ENCODE results near the gene HADHB.
"Not testable (repeated sequence)": the region's sequence is repeated elsewhere in the genome, so short reads cannot be mapped to it uniquely, and the experiment has no call there.

HADHB gene

GRCh38 chr2:26330604-26331003 is 85.9 kb downstream of the HADHB start:
- H3K9ac ChIP-seq (ENCODE audit: low read depth, low read length) = no peak overlapping the region
- H3K27ac ChIP-seq (ENCODE audit: low read depth, low read length) = no peak overlapping the region
- H3K36me3 ChIP-seq (ENCODE audit: control insufficient read depth, insufficient read depth, low read length) = no peaks in the 10 kb centered on the region
- no peaks in the 10 kb centered on the region for H3K9me3 ChIP-seq (ENCODE audit: control insufficient read depth, insufficient read depth, low read length)
- peaks cover 5% of the 10 kb centered on the region; the same call in 1 of the 2 replicates for H3K4me1 ChIP-seq (ENCODE audit: control insufficient read depth, insufficient read depth, low read length)
- no peak overlapping the region for H3K4me3 ChIP-seq (ENCODE audit: low read depth, low read length)
- no peaks in the 10 kb centered on the region for H3K27me3 ChIP-seq (ENCODE audit: control insufficient read depth, insufficient read depth, low read length)

GRCh38 chr2:26331321-26331720 is 86.6 kb downstream of the HADHB start:
- H3K9ac ChIP-seq (ENCODE audit: low read depth, low read length); H3K9me3 ChIP-seq (ENCODE audit: control insufficient read depth, insufficient read depth, low read length); H3K27me3 ChIP-seq (ENCODE audit: control insufficient read depth, insufficient read depth, low read length); H3K4me3 ChIP-seq (ENCODE audit: low read depth, low read length); H3K36me3 ChIP-seq (ENCODE audit: control insufficient read depth, insufficient read depth, low read length); H3K27ac ChIP-seq (ENCODE audit: low read depth, low read length); H3K4me1 ChIP-seq (ENCODE audit: control insufficient read depth, insufficient read depth, low read length): not testable (repeated sequence)

- Histone ChIP-seq H3K27ac (ENCODE audit: low read depth, low read length) (no peak overlapping the region), H3K9ac (ENCODE audit: low read depth, low read length) (no peak overlapping the region), H3K27me3 (ENCODE audit: control insufficient read depth, insufficient read depth, low read length) (no peaks in the 10 kb centered on the region), H3K4me1 (ENCODE audit: control insufficient read depth, insufficient read depth, low read length) (peaks cover 5% of the 10 kb centered on the region; the same call in 1 of the 2 replicates), H3K9me3 (ENCODE audit: control insufficient read depth, insufficient read depth, low read length) (no peaks in the 10 kb centered on the region), H3K36me3 (ENCODE audit: control insufficient read depth, insufficient read depth, low read length) (no peaks in the 10 kb centered on the region), H3K4me3 (ENCODE audit: low read depth, low read length) (no peak overlapping the region)
Measured at GRCh38 chr2:26333293-26333692, 88.6 kb downstream of the HADHB start.

GRCh38 chr2:26335231-26335630 is 90.5 kb downstream of the HADHB start:
- Histone ChIP-seq H3K27ac (ENCODE audit: low read depth, low read length) (no peak overlapping the region), H3K9ac (ENCODE audit: low read depth, low read length) (no peak overlapping the region)

GRCh38 chr2:26336719-26337118 is 92.0 kb downstream of the HADHB start:
- Histone ChIP-seq H3K36me3 (ENCODE audit: control insufficient read depth, insufficient read depth, low read length) (no peaks in the 10 kb centered on the region), H3K4me3 (ENCODE audit: low read depth, low read length) (no peak overlapping the region), H3K27me3 (ENCODE audit: control insufficient read depth, insufficient read depth, low read length) (no peaks in the 10 kb centered on the region), H3K9ac (ENCODE audit: low read depth, low read length) (no peak overlapping the region), H3K9me3 (ENCODE audit: control insufficient read depth, insufficient read depth, low read length) (no peaks in the 10 kb centered on the region), H3K4me1 (ENCODE audit: control insufficient read depth, insufficient read depth, low read length) (peaks cover 21% of the 10 kb centered on the region), H3K27ac (ENCODE audit: low read depth, low read length) (no peak overlapping the region)

More at GRCh38 chr2:26335231-26335630, 90.5 kb downstream of the HADHB start:
- Histone ChIP-seq H3K4me1 (ENCODE audit: control insufficient read depth, insufficient read depth, low read length) (peaks cover 16% of the 10 kb centered on the region), H3K4me3 (ENCODE audit: low read depth, low read length) (no peak overlapping the region), H3K36me3 (ENCODE audit: control insufficient read depth, insufficient read depth, low read length) (no peaks in the 10 kb centered on the region), H3K27me3 (ENCODE audit: control insufficient read depth, insufficient read depth, low read length) (no peaks in the 10 kb centered on the region), H3K9me3 (ENCODE audit: control insufficient read depth, insufficient read depth, low read length) (no peaks in the 10 kb centered on the region)

GRCh38 chr2:26337298-26337697 is 92.6 kb downstream of the HADHB start:
- H3K27ac ChIP-seq (ENCODE audit: low read depth, low read length) = no peak overlapping the region
- no peaks in the 10 kb centered on the region for H3K9me3 ChIP-seq (ENCODE audit: control insufficient read depth, insufficient read depth, low read length)
- H3K4me3 ChIP-seq (ENCODE audit: low read depth, low read length) = no peak overlapping the region
- no peak overlapping the region for H3K9ac ChIP-seq (ENCODE audit: low read depth, low read length)
- H3K36me3 ChIP-seq (ENCODE audit: control insufficient read depth, insufficient read depth, low read length) = no peaks in the 10 kb centered on the region
- H3K27me3 ChIP-seq (ENCODE audit: control insufficient read depth, insufficient read depth, low read length) = no peaks in the 10 kb centered on the region
- peaks cover 21% of the 10 kb centered on the region for H3K4me1 ChIP-seq (ENCODE audit: control insufficient read depth, insufficient read depth, low read length)

Data from HUES48 (cell line).